Measurements from ENCODE around the gene ALOX15B.
A peak's percentile ranks its signal among the peaks of the same experiment; 100 is the strongest.
"Not testable (repeated sequence)": the region's sequence is repeated elsewhere in the genome, so short reads cannot be mapped to it uniquely, and the experiment has no call there.

Gene ALOX15B

DNA sequence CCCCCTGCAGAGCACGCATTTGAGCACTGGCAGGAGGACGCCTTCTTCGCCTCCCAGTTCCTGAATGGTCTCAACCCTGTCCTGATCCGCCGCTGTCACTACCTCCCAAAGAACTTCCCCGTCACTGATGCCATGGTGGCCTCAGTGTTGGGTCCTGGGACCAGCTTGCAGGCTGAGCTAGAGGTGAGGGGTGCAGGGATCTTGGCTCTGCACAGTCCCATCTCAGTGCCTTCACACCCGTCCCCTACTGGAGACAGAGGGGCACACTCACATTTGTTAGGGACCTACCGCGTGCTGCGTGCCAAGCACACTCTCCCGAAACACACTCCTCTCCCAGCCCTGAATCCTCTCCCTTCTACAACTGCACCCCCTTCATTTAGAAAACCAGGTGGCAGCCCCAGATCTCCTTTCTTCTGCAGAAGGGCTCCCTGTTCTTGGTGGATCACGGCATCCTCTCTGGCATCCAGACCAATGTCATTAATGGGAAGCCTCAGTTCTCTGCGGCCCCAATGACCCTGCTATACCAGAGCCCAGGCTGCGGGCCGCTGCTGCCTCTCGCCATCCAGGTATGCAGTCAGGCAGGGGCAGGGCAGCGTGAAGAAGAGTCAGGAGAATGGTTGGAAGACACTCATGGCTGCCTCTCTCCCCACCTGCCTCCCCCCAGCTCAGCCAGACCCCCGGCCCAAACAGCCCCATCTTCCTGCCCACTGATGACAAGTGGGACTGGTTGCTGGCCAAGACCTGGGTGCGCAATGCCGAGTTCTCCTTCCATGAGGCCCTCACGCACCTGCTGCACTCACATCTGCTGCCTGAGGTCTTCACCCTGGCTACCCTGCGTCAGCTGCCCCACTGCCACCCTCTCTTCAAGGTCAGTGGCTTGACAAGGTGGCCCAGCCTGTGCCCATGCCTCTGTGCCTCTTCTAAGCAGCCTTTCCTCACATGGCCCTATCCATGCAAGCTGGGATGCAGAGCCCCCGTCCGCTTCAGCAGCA, 6.3 kb downstream of the ALOX15B start:
- no peak for DNase-seq

DNA sequence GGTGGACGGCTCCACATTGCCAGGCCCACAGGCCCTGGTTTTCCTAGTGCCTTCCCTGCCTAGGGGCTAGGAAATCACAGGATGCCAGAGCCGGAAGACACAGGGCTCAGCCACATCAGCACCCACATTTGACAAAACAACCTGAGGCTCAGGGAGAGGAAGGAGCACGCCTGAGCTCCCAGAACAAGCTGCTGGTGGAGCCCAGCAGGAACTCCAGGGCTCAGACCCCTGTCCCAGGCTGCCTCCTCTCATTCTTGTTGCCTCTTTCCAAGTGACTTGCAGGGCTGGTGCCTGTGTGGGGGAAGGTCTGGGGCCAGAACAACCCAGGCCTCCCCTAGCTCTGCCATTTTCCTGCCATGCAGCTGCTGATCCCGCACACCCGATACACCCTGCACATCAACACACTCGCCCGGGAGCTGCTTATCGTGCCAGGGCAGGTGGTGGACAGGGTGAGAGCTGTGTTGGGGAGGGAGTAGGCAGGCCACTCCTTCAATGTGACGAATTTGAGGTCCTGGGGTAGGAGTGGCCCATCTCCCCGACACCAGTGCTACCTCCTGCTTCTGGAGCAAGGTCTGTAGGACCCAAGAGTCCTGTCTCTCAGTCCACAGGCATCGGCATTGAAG, 7.6 kb downstream of the ALOX15B start:
- no peak for DNase-seq

DNA sequence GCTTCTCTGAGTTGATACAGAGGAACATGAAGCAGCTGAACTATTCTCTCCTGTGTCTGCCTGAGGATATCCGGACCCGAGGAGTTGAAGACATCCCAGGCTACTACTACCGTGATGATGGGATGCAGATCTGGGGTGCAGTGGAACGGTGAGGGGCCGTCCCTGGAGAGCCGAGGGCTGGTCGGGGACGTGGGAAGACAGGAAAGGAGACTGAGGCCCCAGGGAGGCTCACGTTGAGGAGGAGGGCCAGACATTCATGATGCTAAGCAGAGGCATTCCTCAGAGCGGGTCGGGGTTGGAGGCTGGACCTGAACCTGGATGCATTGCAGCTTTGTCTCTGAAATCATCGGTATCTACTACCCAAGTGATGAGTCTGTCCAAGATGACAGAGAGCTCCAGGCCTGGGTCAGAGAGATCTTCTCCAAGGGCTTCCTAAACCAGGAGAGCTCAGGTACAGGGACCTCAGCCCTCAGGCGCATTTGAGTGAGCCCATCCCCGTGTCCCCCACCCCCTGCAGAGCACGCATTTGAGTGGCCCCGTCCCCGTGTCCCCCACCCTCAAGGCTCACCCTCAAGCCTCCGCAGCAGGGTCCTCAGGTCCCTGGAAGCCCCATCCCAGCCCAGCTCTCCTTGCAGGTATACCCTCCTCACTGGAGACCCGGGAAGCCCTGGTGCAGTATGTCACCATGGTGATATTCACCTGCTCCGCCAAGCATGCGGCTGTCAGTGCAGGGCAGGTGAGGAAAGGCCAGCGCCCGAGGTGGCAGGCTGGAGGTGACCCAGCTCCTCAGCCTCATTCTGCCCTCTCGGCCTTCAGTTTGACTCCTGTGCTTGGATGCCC, 8.3 kb downstream of the ALOX15B start:
- no peak for DNase-seq

DNA sequence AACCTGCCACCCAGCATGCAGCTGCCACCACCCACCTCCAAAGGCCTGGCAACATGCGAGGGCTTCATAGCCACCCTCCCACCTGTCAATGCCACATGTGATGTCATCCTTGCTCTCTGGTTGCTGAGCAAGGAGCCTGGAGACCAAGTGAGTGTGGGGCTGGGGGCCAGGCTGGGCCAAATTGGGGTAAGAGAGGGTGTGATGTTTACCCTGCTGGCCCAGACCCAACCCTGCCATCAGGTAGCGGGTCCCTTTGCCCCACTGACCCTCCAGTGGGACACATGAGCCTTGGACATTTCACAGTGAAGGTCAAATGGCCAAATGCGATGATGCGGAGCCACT, 8.9 kb downstream of the ALOX15B start:
- DNase-seq: no peak

DNA sequence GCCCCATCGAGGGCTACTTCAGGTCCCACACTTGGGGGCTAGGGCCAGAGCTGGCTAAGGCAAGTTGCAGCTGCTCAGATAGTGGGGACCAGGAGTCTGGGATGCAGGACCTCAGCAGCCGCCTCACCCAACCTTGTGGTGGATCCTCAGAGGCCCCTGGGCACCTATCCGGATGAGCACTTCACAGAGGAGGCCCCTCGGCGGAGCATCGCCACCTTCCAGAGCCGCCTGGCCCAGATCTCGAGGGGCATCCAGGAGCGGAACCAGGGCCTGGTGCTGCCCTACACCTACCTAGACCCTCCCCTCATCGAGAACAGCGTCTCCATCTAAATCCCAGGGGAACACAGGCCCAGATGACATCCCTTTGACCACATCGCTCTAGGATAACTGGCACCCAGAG, 9.4 kb downstream of the ALOX15B start:
- no peak for DNase-seq

DNA sequence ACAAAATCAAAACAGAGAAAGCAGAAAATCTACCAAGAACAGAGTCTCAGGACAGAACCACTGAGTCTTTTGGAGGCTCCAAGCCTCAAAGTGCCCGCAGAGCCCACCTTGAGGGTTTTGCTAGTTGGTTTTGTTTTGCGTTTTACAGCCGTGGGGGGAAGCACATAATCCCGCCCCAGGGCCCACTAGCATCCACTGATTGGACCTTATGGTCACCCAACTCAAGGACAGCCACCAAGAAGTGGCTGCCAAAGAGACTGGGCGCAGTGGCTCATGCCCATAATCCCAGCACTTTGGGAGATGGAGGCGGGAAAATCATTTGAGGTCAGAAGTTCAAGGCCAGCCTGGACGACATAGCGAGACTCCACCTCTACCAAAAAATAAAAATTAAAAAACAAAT, 9.9 kb downstream of the ALOX15B start:
- no peak for DNase-seq

DNA sequence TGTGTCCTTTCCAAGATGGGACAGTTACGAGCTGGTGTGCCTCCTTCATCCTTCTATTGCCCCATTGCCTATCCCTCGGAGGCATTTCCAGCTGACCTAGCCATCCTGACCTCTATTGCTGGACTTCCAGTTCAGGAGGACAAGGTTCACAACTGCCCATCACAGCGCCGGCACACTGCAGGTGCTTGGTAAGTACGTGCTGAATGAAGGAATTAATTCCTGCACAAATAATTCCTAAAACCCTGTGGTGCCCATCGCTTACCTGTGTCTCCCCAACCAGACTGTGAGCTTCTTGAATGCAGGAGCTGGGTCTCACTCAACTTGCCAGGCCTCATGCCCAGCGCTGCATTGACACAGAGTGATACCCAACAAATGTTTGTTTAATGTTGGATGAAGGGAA, 13.0 kb downstream of the ALOX15B start:
- no peak for DNase-seq

DNA sequence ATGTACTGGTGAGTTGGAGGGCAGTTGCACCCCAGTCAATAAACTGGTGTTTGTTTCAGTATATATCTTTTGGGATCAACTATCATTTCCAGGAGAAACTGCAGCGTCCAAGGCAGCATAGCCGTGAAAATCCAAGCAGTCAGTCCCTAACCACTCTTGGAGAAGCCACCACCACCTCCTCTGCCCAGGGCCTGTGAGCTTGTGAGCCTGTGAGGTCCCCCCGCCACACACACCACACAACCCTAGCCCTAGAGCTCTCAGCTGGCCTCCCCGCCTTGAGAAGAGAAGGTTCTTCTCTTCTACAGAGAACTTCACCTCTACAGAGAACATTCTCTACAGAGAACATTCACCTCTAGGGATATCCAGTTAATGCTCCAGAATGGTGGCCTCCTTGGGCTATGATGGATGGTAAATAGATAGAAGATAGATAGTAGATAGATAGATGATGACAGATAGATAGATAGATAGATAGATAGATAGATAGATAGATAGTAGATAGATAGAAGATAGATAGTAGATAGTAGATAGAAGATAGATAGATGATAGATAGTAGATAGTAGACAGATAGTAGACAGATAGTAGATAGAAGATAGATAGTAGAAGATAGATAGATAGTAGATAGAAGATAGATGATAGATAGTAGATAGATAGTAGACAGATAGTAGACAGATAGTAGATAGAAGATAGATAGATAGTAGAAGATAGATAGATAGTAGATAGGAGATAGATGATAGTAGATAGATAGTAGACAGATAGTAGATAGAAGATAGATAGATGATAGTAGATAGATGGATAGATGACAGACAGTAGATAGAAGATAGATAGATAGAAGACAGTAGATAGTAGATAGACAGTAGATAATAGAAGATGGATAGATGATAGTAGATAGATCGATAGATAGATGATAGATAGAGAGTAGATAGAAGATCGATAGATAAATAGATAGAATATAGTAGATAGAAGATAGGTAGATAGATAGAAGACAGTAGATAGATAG, 13.7 kb downstream of the ALOX15B start:
- DNase-seq: no peak

DNA sequence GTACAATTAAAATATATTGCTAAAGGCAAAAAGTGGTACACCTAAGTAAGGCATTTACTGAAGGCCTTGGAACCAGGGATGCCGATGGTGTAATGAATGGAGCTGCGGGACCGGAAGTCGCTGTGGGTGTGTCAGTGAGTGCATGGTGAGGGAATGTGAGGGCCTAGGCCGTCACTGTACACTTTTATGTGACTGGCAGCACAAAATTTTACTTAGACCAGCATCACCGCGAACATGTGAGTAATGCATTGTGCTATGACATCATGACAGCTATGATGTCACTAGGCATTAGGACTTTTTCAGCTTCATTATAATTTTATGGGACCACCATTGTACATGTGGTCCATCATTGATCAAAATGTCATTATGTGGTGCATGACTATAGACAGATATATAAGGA, 14.7 kb downstream of the ALOX15B start:
- no peak for DNase-seq

DNA sequence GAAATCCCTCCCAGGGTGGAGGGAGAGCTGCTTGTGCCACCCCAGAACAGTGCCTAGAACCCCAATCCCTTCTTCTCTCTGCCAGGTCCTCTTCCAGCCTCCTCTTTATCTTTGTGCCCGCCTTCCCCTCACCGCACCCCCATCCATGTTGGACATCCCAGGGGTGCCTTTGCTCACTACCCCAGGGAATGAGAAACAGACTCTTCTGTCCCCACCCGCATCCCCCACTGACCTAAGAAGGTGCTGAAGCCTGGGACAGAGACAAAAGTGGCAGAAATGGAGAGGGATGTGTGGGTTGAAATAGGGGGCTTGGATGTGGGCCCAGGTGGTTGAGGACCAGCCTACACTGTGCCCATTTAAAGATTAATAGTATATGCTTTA, 17.0 kb downstream of the ALOX15B start:
- DNase-seq: no peak

DNA sequence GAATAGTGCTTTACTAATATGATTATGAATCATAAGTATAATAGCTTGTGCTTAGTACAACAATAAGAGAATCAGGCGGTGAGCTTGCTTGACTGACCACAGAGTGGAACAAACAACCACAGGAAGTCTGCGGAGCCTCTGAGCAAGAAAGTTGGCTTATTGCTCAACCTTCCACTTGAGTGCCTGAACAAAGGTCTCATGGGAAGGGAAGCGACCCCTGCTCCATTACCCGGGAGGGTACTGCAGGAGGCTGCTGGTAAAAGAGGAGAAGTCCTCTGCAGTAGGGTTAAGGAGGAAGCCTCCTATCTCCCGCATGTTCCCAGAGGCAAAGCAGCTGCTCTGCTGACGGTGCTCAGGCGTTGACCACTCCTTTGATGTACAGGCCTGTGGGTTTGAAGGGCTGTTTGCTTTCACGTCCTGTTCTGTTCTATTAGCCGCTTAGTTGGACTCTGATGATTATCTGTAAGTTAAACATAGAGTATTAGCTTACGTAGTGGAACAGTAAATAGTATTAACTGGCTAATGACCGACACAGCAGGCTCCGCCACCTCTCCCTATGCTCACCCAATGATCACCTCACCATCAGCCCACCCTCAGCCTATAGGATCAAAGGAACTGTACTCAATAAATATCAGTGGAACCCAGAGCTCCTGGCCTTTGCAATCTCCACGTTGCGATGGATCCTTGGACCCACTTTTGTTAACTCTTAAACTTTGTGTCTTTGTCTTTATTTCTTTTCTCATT, 17.5 kb downstream of the ALOX15B start:
- DNase-seq: no peak

DNA sequence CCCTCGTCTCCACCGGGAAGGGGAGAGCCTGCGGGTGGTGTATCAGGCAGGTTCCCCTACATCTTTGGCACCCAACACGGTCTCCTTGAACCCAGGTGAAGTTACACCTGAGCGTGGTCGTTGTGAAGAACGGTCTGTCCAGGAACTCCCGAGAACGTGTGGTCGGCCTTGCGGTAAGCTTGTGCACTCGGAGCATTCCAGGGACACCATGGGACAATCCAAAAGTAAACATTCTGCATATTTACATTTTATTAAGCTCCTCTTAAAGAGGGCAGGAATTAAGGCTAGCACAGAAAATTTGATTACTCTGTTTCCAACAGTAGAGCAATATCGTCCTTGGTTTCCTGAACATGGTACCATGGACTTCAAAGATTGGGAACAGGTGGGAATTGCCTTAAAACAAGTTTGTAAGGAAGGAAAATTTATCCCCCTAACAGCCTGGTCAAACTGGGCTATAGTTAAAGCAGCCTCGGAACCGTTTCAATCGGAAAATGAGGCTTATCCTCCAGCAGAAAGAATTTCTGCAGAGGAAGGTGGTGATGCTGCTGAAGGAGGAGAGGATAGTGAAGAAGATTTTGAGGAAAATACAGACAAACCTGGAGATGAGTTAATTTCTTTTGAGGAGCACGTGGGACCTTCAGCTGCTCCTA, 18.2 kb downstream of the ALOX15B start:
- DNase-seq: no peak

DNA sequence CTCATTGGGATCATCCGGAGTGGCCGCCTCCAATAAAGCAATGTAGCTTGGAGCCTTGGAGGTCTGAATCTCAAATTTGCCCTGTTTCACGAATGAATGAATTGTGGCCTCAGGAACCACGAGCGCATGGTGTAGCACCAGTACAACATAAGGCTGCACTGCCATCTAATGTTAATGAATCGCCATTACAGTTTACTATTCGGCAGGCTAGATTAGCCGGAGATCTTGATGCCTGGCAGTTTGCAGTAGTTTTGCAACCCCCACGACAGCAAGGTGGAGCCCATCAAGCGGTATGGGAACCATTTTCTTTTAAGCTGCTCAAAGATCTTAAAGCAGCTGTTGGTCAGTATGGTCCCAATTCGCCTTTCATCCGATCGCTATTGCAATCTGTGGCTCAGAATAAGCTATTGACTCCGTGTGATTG, 18.8 kb downstream of the ALOX15B start:
- DNase-seq: peak; percentile 82

DNA sequence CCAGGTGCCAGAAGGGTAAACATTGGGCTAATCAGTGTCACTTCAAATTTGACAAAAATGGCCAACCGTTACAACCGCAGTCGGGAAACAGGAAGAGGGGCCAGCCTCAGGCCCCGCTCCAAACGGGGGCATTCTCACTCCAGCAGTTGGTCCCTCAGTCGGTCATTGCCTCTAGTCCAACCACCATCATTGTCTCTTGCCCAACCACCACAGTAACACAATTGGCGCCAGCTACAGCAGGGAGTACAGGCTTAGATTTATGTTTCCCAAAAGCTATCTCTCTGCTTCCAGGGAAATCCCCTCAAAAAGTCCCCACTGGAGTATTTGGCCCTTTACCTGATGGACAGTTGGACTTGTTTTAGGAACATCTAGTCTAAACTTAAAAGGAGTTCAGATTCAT, 20.3 kb downstream of the ALOX15B start:
- DNase-seq: no peak

DNA sequence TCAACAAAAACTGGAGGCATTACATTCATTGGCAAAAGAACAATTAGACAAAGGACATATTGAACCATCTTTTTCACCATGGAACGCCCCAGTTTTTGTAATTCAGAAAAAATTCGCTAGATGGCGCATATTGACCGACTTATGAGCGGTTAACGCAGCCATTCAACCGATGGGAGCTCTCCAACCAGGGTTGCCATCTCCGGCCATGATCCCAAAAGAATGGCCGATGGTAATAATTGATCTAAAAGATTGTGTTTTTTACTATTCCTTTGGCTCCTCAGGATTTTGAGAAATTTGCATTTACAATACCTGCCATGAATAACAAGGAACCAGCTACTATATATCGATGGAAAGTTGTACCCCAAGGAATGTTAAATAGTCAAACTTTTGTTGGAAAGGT, 21.4 kb downstream of the ALOX15B start:
- DNase-seq: no peak

DNA sequence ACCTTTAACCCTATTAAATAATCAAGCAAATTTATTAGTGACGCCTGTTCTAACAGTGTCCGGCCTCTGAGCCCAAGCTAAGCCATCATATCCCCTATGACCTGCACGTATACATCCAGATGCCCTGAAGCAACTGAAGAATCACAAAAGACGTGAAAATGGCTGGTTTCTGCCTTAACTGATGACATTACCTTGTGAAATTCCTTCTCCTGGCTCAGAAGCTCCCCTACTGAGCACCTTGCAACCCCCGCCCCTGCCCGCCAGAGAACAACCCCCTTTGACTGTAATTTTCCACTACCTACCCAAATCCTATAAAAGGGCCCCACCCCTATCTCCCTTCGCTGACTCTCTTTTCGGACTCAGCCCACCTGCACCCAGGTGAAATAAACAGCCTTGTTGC, 23.0 kb downstream of the ALOX15B start:
- DNase-seq: not testable (repeated sequence)

DNA sequence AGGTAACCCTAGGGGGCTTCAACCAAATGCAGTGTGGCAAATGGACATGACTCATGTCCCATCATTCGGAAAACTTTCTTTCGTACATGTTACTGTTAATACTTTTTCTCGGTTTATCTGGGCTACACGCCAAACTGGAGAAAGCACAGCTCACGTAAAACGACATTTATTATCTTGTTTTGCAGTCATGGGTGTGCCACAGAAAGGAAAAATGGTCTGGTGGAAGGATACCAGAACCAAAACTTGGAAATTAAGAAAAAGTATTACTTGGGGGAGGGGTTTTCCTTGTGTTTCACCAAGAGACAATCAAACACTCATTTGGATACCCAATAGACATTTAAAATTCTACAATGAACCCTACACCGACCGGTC, 23.6 kb downstream of the ALOX15B start:
- no peak for DNase-seq

DNA sequence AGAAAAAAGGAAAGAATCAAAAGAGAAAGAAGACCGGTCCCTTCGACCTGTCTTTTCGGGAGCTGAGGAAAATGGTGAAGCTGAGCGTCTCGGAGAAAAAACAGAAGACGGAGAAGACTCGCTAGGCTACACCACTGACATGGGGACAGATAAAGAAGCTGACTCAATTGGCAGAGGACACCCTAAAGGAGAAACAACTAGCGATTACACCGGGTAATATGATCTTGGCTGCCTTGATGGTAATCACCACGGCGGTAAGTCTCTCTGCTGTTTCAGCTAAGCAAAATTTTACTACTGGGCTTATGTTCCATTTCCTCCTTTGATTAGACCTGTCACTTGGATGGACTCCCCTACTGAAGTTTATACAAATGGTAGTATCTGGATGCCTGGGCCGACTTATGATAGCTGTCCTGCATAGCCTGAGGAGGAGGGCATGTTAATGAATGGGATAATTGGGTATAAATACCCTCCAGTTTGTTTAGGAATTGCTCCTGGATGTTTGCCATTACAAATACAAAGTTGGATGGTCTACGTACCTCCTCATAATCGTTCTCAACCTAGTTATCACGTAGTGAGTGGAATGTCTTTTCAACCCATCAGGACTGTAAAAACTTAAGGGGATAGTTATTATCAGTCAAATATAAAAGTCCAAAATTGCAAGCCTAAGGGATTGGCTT, 24.1 kb downstream of the ALOX15B start:
- no peak for DNase-seq

DNA sequence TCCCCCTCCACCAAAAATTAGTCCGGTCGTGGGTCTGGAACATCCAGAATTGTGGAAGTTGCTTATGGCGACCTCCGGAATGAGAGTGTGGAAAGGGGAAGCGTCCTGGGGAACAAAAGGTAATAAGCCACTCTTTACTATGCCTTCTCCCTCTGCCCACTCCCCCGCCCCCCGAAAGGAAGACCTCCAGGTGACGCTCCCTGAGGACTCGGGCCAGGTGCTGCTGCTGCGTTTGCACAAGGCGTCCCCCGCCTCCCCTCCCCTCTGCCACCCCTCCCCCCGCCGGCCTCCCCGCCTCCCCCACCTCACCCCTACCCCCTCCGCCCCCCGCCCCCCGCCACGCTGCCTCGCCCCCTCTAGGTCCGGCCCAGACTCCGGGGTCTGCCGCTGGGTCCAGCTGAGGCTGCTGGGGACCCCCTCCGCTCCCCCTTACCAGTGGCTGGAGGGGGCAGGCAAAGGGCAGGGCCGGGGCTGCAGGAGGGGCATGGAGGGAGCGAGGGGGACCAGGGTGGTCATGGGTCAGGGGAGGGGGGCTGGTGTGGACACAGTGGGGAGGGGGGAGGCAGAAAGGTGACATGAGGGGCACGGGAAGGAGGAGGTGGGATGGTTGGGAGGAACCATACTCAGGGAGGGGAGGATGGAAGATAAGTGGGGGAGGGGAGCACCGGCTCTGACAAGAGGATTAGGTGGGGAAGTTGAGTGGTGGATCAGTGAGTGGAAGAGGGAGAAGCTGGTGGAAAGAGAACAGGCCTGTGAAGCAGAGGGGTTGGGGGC, 25.1 kb downstream of the ALOX15B start:
- no peak for DNase-seq

DNA sequence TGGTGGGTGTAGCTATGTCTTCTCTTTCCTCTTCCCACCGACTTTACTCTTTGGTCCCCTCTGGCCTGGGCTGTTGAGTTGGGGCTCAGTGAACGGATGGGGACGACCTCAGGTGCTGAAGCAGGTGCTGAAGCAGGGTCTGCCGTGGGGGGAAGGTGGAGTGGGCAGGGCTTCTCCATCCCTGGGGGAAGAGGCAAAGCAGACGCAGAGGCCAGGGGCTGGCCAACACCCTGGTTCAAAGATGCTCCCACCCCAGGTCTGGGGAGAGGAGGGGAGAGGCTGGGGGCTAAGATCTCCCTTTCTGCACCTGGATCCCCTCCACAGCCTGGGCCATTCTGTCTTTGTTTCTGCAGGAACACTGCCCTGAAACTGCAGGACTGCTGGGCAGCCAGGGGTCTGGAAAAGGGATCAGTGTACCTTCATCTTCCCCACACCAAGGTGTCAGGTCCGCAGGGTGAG, 25.7 kb downstream of the ALOX15B start:
- DNase-seq: no peak
